Stimulated activated CD8-positive, alpha-beta memory T cell treated with anti-CD3 and anti-CD28 coated beads, Interleukin-15, amount 100 ng/mL, for 24 hours (primary cell): Measurements from ENCODE around the gene PLSCR3.

Experiments
- DNase-seq: peaks from one replicate; pipeline ENCODE4 v3.0.0-alpha.2; 2020; ENCODE audit warnings: low read depth

PLSCR3 gene

DNA sequence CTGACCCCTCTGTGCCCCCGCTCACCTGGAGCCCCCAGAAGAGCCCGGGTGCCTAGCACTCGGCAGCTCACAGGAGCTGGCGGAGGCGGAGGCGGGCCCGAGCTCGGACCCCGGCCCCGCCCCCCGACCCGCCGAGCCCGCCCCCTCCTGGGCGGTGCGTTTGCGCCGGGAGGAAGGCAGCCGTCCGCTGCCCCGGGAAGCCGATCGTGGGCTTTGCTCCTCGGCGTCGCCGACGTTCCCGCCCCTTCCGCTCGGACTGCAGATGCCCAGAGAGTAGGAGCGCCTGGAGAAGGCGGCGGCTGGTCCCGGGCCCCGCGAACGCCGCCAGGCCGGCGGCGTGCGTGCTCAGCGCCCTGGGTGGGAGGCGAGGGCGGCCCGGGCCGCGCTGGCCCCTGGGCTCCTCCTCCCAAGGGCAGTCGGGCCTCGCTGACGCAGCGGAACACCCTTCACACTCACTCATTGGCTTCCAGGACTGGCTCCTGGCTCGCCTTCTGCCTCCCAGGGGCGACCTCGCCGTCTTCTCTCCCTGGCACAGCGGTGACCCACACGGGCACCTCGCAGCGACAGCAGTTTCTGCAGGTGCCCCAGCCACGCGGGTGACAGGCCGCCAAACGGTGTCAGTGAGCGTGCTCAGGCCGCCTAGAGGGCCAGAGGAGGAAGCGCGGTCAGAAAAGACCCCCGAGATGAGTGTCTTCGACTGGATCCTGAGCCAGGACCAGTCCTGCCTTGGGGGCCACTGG lies at the start of gene PLSCR3:
TSS of gene PLSCR3 (minus strand) at position 74 of the 740 bp plus-strand sequence. CDS start 415 bp downstream, outside the sequence.
- peak; percentile 76 for DNase-seq

GRCh38 chr17:7443499-7444485 lies 49.5 kb upstream of the PLSCR3 start:
- no peak for DNase-seq

DNA sequence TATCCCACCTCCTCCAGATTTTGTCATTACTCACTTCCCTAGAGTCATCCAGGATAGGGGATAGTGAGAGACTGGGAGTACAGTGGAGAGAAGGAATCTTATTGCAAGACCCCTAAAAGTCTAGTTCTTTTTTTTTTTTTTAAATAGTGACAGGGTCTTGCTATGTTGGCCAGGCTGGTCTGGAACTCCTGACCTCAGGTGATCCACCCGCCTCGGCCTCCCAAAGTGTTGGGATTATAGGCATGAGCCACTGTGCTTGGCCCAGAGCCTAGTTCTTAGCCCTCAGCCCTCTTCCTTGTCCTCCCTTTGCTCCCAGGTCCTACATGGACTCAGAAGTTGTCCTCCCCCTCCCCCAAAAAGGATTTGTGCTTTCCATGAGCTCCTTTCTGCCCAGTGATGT lies 47.8 kb upstream of the PLSCR3 start:
- DNase-seq = no peak

DNA sequence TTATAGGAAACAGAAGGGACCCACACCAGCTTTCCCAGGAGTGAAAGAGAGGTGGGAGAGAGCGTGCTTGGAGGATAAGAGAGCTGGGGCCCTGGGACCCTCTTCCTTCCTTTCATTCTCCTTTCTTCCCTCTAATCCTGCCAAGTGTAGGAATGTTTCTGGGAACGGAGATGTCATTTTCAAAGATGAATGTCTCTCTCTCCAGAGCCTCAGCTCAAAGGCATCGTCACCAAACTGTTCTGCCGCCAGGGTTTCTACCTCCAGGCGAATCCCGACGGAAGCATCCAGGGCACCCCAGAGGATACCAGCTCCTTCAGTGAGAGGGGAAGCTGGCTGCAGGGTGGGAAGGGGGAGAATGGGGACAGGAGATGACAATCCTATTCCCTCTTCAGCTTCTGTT lies 46.9 kb upstream of the PLSCR3 start:
- DNase-seq = no peak

DNA sequence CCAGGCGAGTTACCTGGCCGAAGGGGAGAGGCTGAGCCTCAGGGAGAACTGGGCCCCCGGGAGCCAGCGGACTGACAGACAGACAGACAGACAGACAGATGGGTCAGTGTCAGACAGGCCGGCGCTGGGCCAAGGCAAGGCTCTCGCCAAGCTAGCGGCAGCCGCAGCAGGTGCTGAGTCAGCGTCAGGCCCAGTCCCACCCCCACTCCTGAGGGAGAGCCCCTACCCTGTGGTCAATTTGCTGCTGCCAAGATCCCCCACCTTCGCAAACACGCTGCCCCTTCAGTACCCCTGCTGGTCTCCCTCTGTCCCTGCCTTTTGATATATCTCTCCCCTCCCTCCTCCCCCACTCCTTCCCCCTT lies 46.5 kb upstream of the PLSCR3 start:
- DNase-seq = no peak

DNA sequence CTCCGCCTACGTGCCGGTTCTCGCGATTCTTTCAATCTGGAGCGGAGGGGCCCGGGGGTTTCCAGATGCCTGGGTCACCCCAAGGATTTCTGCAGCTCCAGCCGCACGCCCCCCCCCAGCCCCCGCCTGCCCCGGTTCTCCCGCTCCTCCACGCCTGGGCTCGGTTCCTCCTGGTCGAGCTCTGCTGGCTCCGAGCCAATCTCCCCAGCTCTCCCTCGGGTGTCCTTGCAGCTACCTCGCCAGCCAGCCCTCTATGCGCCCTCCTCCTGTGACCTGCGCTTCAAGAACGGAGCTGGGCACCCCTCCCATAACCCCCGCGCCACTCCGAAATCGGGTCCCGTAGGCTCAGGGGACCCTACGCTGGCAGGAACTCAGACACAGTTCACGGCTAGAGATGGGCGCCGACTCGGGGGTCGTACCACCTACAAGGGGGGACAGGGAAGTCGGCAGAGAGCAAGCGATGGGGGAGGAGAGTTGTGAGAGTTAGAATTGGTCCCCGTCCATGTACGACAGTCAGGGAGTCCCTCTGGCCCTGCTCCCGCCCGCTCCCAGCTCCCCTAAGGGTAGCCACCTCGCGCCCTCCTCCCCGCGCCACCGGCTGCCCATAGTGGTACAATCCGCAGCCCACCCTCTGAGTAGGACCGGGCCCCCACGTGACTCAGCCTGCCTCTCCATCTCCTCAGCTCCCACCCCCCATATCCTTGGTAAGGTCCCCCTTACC lies 45.9 kb upstream of the PLSCR3 start:
- DNase-seq = no peak

- no peak for DNase-seq
Observed at GRCh38 chr17:7439462-7440112, 45.3 kb upstream of the PLSCR3 start, which contains the start of gene FGF11. Gene FGF11 (plus strand): TSS chr17:7439512. CDS start chr17:7439621, 109 bp downstream.

GRCh38 chr17:7438656-7439460 lies 44.5 kb upstream of the PLSCR3 start:
- DNase-seq = no peak

DNA sequence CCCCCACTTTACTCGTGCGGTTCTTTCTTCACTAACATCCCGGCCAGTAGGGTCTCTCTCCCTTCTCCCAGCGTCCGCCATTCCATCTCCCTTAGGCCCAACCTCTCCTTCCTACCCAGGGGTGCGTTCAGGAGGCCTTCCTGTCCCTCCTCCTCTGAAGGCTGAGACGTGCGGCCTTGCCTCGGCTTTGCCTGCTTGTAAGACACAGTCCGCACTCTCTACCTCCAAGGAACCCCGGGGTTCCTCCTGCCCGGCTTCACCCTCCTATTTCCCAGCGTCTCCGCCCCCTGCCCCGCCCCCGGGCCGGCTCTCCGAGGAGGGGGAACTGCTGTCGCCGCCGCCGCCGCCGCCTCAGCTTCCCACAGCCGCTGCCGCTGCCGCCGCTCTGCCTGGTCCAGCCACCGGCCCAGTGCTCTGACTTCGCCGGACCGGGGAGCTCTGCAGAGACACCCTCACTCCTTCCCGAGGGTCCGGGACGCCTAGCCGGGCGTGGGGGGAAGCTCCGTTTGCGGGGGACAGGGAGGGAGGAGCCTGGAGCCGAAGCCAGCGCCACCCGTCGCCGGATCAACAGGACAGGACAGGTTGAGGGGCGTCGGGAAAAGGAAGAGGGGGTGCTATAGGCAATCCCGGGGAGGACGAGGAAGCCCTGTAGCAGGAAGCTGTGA lies 43.8 kb upstream of the PLSCR3 start:
- DNase-seq = peak; percentile 21

- no peak for DNase-seq
Observed at GRCh38 chr17:7437369-7437863, 43.1 kb upstream of the PLSCR3 start.

GRCh38 chr17:7436556-7437368 lies 42.4 kb upstream of the PLSCR3 start:
- DNase-seq = peak; percentile 63

GRCh38 chr17:7435676-7436555 lies 41.6 kb upstream of the PLSCR3 start:
- peak; percentile 21 for DNase-seq

- no peak for DNase-seq
Observed at GRCh38 chr17:7432296-7432695, 38.0 kb upstream of the PLSCR3 start.

GRCh38 chr17:7431231-7431630 lies 36.9 kb upstream of the PLSCR3 start:
- DNase-seq = no peak

DNA sequence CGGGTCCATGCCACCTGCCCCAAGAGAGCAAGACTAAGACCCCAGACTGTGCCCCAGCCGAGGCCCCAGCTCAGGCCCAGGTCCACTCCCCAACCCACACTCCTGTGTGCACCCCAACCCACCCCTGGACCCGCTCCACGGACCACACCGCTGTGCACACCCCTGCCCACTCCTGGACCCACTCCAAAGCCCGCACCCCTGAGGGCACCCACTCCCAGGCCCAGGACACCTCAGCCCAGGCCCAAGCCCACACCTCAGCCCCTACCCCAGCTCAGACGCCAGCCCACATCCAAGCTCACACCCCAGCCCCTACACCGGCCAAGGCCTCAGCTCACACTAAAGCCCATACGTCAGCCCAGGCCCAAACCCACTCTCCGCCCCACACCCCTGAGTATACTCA lies 35.4 kb upstream of the PLSCR3 start:
- no peak for DNase-seq

- no peak for DNase-seq
Observed at GRCh38 chr17:7428557-7428956, 34.2 kb upstream of the PLSCR3 start, which contains the start of gene SPEM3. Gene SPEM3 (plus strand): TSS chr17:7428857. CDS start chr17:7428903, 46 bp downstream.

DNA sequence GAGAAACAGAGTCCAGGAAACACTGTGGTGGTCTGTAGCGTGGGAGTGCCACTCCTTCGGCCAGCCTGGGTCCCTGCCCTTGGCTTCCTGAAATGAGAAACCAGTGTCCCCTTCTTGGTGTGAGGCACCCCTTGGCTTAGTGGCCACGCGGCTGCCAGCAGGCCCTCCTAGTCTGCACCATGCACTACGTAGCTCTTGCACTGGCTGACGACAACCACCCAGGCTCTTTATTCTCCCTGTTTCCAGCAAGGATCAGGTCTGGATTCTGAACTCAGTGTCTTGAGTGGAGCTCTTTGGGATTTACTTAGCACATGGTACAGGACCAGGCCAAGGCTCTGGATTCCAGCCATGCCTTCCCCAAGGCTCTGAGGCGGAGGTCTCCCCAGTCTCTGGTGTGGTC lies 33.2 kb upstream of the PLSCR3 start:
- DNase-seq = no peak

- no peak for DNase-seq
Observed at GRCh38 chr17:7426896-7427489, 32.7 kb upstream of the PLSCR3 start.
